K562 (cell line): ENCODE measurements around the gene REEP6. TPM values are rescaled to one million over a fixed set of nuclear protein-coding genes. Genes with fewer than 3 reads are reported as not detected.

Experiments used
- CEBPB ChIP-seq: fragments of 450-650 bp; IDR thresholded peaks from 2 replicates; pipeline ENCODE4 v1.6.1; 2016; ENCODE audit warnings: missing genetic modification characterization, missing compliant biosample characterization
- FOS ChIP-seq: IDR thresholded peaks from 3 replicates; pipeline ENCODE4 v1.6.1; 2011; ENCODE audit not compliant: insufficient read length; ENCODE audit errors: extremely low read depth
- FOSL1 ChIP-seq: fragments of 200-800 bp; sonication (Bioruptor generic); conservative IDR thresholded peaks from 2 replicates; pipeline ENCODE4 v1.6.1; 2016; ENCODE audit warnings: missing genetic modification characterization, missing compliant biosample characterization
- FOXA1 ChIP-seq: fragments of 450-650 bp; IDR thresholded peaks from 2 replicates; pipeline ENCODE4 v1.6.1; 2016; ENCODE audit warnings: mild to moderate bottlenecking, borderline replicate concordance
- FOXA3 ChIP-seq, 2 experiments: fragments of 450-650 bp in 1 of 2; sonication (generic) in 1 of 2; formaldehyde crosslinking; IDR thresholded peaks in 1 of 2; conservative IDR thresholded peaks in 1 of 2; 2 replicates each; pipeline versions ENCODE4 v1.4.0 to v1.8.0; 2020 to 2022; ENCODE audit warnings: mild to moderate bottlenecking in 2 of 2, missing genetic modification reagents in 1 of 2
- GATA2 ChIP-seq: sonication (generic); formaldehyde crosslinking; IDR thresholded peaks from 2 replicates; pipeline ENCODE4 v1.4.0; 2020; ENCODE audit warnings: mild to moderate bottlenecking, missing genetic modification reagents
- HEY1 ChIP-seq: fragments of 250-450 bp; sonication (Bioruptor Pico); IDR thresholded peaks from 2 replicates; pipeline ENCODE4 v1.5.0; 2020; ENCODE audit warnings: mild to moderate bottlenecking, moderate library complexity, borderline replicate concordance
- NFYB ChIP-seq: IDR thresholded peaks from 2 replicates; pipeline ENCODE4 v1.6.1; 2011; ENCODE audit warnings: mild to moderate bottlenecking, moderate library complexity; ENCODE audit not compliant: insufficient read length; ENCODE audit errors: extremely low read depth
- POLR2G ChIP-seq: fragments of 200-400 bp; formaldehyde crosslinking; IDR thresholded peaks from 2 replicates; pipeline ENCODE4 v1.6.1; 2017; ENCODE audit warnings: low read depth, mild to moderate bottlenecking, antibody characterized with exemption, low read length, moderate library complexity
- RAD51 ChIP-seq: fragments of 450-650 bp; IDR thresholded peaks from 2 replicates; pipeline ENCODE4 v1.7.1; 2016; ENCODE audit warnings: low read depth, mild to moderate bottlenecking, borderline replicate concordance
- TRIM28 ChIP-seq: fragments of 450-650 bp; IDR thresholded peaks from 2 replicates; pipeline ENCODE4 v1.6.1; 2017
- ZNF561 ChIP-seq: fragments of 450-650 bp; formaldehyde crosslinking; conservative IDR thresholded peaks from 2 replicates; pipeline ENCODE4 v1.4.0; 2020; ENCODE audit warnings: mild to moderate bottlenecking, moderate library complexity
- ZNF830 ChIP-seq: fragments of 250-450 bp; sonication (Bioruptor Pico); IDR thresholded peaks from 2 replicates; pipeline ENCODE4 v1.5.0; 2021; ENCODE audit warnings: mild to moderate bottlenecking
- polyA plus RNA-seq, 8 experiments: library from polyadenylated mRNA; depleted of rRNA in 4 of 8; stranded (reverse) in 5 of 8; unstranded in 3 of 8; fragments of >200 nt; fragmentation: Nextera tagmentation in 2 of 8; fragmentation: Illumina TruSeq in 1 of 8; extraction: Ambion mirVana in 2 of 8; extraction: Trizol in 1 of 8; gene quantifications; 2 replicates each; pipeline versions ENCODE4 v1.2.1 to v1.2.3, GENCODE V29; 2011 to 2014; ENCODE audit warnings: inconsistent platforms in 1 of 8, missing spikeins in 1 of 8
- total RNA-seq, 7 experiments: library from RNA; depleted of rRNA in 6 of 7; stranded (reverse); fragments of >200 nt in 6 of 7; fragmentation: Illumina TruSeq in 2 of 7; extraction: Trizol in 2 of 7; gene quantifications; 2 replicates each; pipeline versions ENCODE4 v1.2.1 to v1.2.3, GENCODE V29; 2011 to 2021; ENCODE audit warnings: low replicate concordance in 1 of 7
- TF ChIP-seq, protein P1 (sequence below): sonication (generic); formaldehyde crosslinking; IDR thresholded peaks from 2 replicates; pipeline ENCODE4 v1.5.0; 2020; ENCODE audit warnings: missing genetic modification reagents
- TF ChIP-seq, protein P2 (sequence below): IDR thresholded peaks from 3 replicates; pipeline ENCODE4 v1.6.1; 2011; ENCODE audit warnings: borderline replicate concordance, mild to moderate bottlenecking, moderate library complexity; ENCODE audit not compliant: insufficient read length; ENCODE audit errors: extremely low read depth
- TF ChIP-seq, protein P3 (sequence below): fragments of 450-650 bp; IDR thresholded peaks from 2 replicates; pipeline ENCODE4 v1.6.1; 2016; ENCODE audit warnings: antibody characterized with exemption
- TF ChIP-seq, protein P4 (sequence below), 2 experiments: fragments of 450-650 bp in 1 of 2; sonication (generic) in 1 of 2; formaldehyde crosslinking in 1 of 2; IDR thresholded peaks in 1 of 2; conservative IDR thresholded peaks in 1 of 2; 2 replicates each; pipeline versions ENCODE4 v1.6.1 to v1.8.1; 2016 to 2023; ENCODE audit warnings: mild to moderate bottlenecking in 2 of 2, moderate library complexity in 2 of 2, inconsistent platforms in 1 of 2, missing genetic modification reagents in 1 of 2
- TF ChIP-seq, protein P5 (sequence below): sonication (generic); formaldehyde crosslinking; IDR thresholded peaks from 2 replicates; pipeline ENCODE4 v1.9.0; 2022; ENCODE audit warnings: mild to moderate bottlenecking, missing genetic modification reagents

The REEP6 gene
- total and polyA plus RNA-seq, 9 of the 15 experiments (the other 6 are each of a cell fraction or from before 2014, with no cell fraction given) = 1.2 to 64.2 (median 12.7) TPM

DNA sequence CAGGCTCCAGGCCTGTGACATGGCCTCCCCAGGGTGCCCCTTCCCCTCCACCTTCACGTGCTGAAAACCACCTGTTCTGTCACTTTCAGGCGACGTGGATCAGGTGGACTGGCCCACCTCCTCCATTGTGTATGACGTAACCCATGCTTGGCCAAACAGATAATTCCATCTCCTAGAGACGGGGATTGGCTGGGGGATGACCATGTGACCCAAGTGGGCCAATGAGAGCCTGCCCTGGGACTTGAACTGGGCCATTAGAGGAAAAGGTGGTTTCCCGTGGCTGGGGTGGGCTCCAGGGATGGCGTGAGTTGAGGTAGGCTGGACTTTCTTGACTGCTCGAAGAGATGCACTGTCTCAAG is 25.4 kb downstream of the REEP6 start (continued):
- TF ChIP-seq, protein P1, sequence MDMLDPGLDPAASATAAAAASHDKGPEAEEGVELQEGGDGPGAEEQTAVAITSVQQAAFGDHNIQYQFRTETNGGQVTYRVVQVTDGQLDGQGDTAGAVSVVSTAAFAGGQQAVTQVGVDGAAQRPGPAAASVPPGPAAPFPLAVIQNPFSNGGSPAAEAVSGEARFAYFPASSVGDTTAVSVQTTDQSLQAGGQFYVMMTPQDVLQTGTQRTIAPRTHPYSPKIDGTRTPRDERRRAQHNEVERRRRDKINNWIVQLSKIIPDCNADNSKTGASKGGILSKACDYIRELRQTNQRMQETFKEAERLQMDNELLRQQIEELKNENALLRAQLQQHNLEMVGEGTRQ (CRISPR knock-in tag) = peak; percentile 81
- TF ChIP-seq RAD51 = peak; percentile 79
- TF ChIP-seq FOSL1 (tag) = no peak
- TF ChIP-seq, protein P2, sequence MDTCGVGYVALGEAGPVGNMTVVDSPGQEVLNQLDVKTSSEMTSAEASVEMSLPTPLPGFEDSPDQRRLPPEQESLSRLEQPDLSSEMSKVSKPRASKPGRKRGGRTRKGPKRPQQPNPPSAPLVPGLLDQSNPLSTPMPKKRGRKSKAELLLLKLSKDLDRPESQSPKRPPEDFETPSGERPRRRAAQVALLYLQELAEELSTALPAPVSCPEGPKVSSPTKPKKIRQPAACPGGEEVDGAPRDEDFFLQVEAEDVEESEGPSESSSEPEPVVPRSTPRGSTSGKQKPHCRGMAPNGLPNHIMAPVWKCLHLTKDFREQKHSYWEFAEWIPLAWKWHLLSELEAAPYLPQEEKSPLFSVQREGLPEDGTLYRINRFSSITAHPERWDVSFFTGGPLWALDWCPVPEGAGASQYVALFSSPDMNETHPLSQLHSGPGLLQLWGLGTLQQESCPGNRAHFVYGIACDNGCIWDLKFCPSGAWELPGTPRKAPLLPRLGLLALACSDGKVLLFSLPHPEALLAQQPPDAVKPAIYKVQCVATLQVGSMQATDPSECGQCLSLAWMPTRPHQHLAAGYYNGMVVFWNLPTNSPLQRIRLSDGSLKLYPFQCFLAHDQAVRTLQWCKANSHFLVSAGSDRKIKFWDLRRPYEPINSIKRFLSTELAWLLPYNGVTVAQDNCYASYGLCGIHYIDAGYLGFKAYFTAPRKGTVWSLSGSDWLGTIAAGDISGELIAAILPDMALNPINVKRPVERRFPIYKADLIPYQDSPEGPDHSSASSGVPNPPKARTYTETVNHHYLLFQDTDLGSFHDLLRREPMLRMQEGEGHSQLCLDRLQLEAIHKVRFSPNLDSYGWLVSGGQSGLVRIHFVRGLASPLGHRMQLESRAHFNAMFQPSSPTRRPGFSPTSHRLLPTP = no peak
- TF ChIP-seq, protein P3, sequence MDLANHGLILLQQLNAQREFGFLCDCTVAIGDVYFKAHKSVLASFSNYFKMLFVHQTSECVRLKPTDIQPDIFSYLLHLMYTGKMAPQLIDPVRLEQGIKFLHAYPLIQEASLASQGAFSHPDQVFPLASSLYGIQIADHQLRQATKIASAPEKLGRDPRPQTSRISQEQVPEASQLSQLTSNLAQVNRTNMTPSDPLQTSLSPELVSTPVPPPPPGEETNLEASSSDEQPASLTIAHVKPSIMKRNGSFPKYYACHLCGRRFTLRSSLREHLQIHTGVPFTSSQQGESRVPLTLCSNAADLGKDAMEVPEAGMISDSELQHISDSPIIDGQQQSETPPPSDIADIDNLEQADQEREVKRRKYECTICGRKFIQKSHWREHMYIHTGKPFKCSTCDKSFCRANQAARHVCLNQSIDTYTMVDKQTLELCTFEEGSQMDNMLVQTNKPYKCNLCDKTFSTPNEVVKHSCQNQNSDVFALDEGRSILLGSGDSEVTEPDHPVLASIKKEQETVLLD = no peak
- TF ChIP-seq FOS = peak; percentile 26
- no peak for TF ChIP-seq HEY1
- TF ChIP-seq ZNF830 (CRISPR knock-in tag) = no peak
- TF ChIP-seq CEBPB (tag) = 0 out of 2 replicates have a peak, but pooled peaks have one; percentile 24
- peak; percentile 75 for TF ChIP-seq NFYB
- no peak for TF ChIP-seq POLR2G
- TF ChIP-seq FOXA3 (CRISPR knock-in tag; conservative IDR thresholded peaks at IDR 0.05 in 1 of 2, IDR thresholded peaks at IDR 0.05 in 1 of 2) = 0 out of 4 replicates have a peak, but pooled peaks of 1 of the 2 experiments have one; percentile 9
- 0 out of 2 replicates have a peak, but pooled peaks have one; percentile 21 for TF ChIP-seq TRIM28
- TF ChIP-seq FOXA1 = no peak
- no peak for TF ChIP-seq ZNF561 (CRISPR knock-in tag)
- TF ChIP-seq, protein P4, sequence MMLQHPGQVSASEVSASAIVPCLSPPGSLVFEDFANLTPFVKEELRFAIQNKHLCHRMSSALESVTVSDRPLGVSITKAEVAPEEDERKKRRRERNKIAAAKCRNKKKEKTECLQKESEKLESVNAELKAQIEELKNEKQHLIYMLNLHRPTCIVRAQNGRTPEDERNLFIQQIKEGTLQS (IDR thresholded peaks at IDR 0.05) = peak; percentile 73
- TF ChIP-seq, protein P4 (CRISPR knock-in tag; conservative IDR thresholded peaks at IDR 0.05) = no peak
- no peak for TF ChIP-seq GATA2 (CRISPR knock-in tag)
- TF ChIP-seq, protein P5, sequence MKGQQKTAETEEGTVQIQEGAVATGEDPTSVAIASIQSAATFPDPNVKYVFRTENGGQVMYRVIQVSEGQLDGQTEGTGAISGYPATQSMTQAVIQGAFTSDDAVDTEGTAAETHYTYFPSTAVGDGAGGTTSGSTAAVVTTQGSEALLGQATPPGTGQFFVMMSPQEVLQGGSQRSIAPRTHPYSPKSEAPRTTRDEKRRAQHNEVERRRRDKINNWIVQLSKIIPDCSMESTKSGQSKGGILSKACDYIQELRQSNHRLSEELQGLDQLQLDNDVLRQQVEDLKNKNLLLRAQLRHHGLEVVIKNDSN = peak; percentile 94
